Mammary epithelial cell (primary cell): ENCODE results near the gene CBX3.

Source experiments
- CTCF ChIP-seq, 2 donors: IDR thresholded peaks in 1 of 2; conservative IDR thresholded peaks in 1 of 2; 2 replicates each; pipeline ENCODE4 v1.5.1; 2011 to 2012; ENCODE audit warnings: inconsistent platforms in 2 of 2, low read length in 2 of 2, mild to moderate bottlenecking in 2 of 2, control low read depth in 1 of 2, low read depth in 1 of 2; ENCODE audit not compliant: insufficient read depth in 1 of 2; ENCODE audit errors: extremely low read depth in 1 of 2
- EZH2 ChIP-seq: IDR thresholded peaks from 2 replicates; pipeline ENCODE4 v1.6.1; 2012; ENCODE audit warnings: low read length, inconsistent platforms, borderline replicate concordance

GRCh38 chr7:26198133-26198780, 3.3 kb upstream of the CBX3 start:
- TF ChIP-seq CTCF (conservative IDR thresholded peaks at IDR 0.05 in 1 of 2, IDR thresholded peaks at IDR 0.05 in 1 of 2; ENCODE audit: extremely low read depth in 1 of 2, insufficient read depth in 1 of 2, low read depth in 1 of 2, low read length in 2 of 2) (peak; percentile 53 to 65), EZH2 (no peak)
